Measurements from ENCODE around the gene ARID5B. TPM values are rescaled to one million over a fixed set of nuclear protein-coding genes. Genes with fewer than 3 reads are reported as not detected.

The ARID5B gene
- total RNA-seq, 1 donor from 2014 or later: 13.7 TPM

DNA sequence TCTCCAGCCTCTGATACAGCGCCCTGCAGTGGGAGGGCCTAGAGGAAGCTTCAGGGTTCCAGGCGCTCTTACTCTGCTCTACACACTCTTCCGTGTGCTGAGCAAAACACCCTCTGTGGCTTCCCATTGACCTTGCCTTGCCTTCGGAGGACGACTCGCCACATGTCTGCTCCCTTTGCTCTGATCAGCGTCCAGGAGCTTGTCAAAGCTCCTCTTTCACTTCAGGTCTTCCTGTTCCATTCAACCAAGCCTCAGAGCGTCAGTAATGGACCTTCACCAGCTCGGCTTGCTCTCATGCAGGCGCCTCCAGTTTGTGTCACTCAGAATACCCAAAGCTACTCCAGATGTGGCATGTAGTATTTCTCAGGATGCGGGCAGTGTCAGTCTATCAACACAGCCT lies 173.9 kb downstream of the ARID5B start:
- Histone ChIP-seq H3K9me3 (replicated peaks) (no peaks in the 10 kb centered on the region), H3K27ac (replicated peaks) (peak overlapping the region; percentile 55), H3K27me3 (ENCODE audit: low read depth) (no peaks in the 10 kb centered on the region), H3K4me1 (peaks cover 87% of the 10 kb centered on the region), H3K36me3 (peaks cover 42% of the 10 kb centered on the region), H3K4me3 (no peak overlapping the region)
- TF ChIP-seq, protein P1, sequence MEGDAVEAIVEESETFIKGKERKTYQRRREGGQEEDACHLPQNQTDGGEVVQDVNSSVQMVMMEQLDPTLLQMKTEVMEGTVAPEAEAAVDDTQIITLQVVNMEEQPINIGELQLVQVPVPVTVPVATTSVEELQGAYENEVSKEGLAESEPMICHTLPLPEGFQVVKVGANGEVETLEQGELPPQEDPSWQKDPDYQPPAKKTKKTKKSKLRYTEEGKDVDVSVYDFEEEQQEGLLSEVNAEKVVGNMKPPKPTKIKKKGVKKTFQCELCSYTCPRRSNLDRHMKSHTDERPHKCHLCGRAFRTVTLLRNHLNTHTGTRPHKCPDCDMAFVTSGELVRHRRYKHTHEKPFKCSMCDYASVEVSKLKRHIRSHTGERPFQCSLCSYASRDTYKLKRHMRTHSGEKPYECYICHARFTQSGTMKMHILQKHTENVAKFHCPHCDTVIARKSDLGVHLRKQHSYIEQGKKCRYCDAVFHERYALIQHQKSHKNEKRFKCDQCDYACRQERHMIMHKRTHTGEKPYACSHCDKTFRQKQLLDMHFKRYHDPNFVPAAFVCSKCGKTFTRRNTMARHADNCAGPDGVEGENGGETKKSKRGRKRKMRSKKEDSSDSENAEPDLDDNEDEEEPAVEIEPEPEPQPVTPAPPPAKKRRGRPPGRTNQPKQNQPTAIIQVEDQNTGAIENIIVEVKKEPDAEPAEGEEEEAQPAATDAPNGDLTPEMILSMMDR (IDR thresholded peaks at IDR 0.05; ENCODE audit: borderline replicate concordance): no peak
- DNase-seq: no peak
- intact Hi-C loops (cut with micrococcal nuclease): no loop called here

DNA sequence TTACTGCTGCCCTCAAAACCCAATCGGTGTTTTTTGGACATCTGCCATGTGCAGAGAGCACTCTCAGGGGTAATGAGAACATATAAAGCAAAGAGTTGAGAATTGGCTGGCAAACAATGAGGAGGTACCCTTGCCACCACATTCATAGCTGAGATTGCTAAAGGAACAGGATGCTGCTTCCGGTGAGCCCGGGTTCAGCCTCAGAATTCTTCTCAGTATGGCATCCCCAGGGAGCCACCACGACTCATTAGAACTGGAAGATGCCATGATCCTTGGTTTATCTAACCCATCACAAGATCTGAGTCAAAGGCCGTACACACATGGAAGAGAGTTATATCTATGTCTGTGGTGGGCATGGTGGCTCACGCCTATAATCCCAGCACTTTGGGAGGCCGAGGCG lies 174.4 kb downstream of the ARID5B start:
- Histone ChIP-seq H3K36me3 (peaks cover 38% of the 10 kb centered on the region), H3K4me3 (no peak overlapping the region), H3K4me1 (peaks cover 88% of the 10 kb centered on the region), H3K27me3 (ENCODE audit: low read depth) (no peaks in the 10 kb centered on the region), H3K27ac (replicated peaks) (peak overlapping the region; percentile 55), H3K9me3 (replicated peaks) (no peaks in the 10 kb centered on the region)
- TF ChIP-seq, protein P1 (IDR thresholded peaks at IDR 0.05; ENCODE audit: borderline replicate concordance): no peak
- intact Hi-C loops (cut with micrococcal nuclease): no loop called here
- no peak for DNase-seq

DNA sequence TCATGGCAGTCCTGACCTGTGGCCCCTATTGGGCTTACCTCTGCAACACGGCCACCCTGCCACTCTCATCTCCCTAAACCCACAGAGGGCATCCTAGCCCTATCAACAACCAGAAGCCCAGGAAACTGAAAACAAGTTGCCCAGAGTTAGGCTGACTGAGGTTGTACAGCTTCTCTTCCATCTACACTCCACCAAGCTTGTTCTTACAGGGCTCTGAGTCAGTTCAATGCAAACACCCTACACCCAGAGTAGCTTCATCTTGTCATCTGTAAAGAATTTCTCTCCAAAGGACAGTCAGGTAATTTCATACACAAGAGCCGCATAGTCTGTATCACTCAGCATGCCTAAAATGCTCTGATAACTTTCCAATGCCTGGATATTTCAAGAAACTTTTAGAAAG lies 175.4 kb downstream of the ARID5B start:
- Histone ChIP-seq H3K36me3 (peaks cover 29% of the 10 kb centered on the region), H3K27me3 (ENCODE audit: low read depth) (no peaks in the 10 kb centered on the region), H3K4me1 (peaks cover 96% of the 10 kb centered on the region), H3K4me3 (no peak overlapping the region), H3K27ac (replicated peaks) (peak overlapping the region; percentile 55), H3K9me3 (replicated peaks) (no peaks in the 10 kb centered on the region)
- intact Hi-C loops (cut with micrococcal nuclease): no loop called here
- TF ChIP-seq, protein P1 (IDR thresholded peaks at IDR 0.05; ENCODE audit: borderline replicate concordance): no peak
- no peak for DNase-seq

DNA sequence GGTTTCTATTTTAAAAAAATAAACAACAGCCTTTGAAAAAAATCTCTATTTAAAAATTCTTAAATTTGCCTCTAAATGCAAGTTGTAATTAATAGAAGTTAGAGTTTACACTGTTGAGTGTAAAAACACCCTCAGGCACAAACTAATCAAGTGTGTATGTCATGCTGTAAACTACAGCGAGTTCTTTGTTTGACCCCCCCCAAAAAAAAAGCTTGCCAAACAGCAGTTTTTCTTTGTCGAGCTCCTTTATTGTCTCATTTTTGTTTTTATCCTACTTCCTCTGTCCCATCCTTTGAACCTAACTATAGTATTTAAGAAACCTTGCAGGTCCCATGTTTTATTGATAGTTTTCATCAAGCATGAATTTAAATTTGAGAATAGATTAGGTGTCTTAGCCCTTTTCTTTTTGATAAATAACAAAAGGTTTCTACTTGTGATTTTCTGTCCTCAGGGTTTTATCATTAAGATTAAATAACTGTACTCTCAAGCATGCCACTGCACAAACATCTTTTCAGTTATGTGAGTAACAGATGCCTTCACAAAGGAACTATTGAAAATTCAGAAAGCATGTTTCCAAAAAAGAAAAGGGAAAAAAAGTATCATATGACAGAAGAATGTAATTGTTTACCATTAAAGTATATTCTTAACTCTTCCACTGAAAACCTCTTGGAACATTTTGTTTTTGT lies 176.0 kb downstream of the ARID5B start:
- no peaks in the 10 kb centered on the region for H3K27me3 ChIP-seq (ENCODE audit: low read depth)
- intact Hi-C loops (cut with micrococcal nuclease): no loop called here
- peaks cover 23% of the 10 kb centered on the region for H3K36me3 ChIP-seq
- H3K4me1 ChIP-seq: peaks cover 96% of the 10 kb centered on the region
- no peak for DNase-seq
- TF ChIP-seq, protein P1 (IDR thresholded peaks at IDR 0.05; ENCODE audit: borderline replicate concordance): no peak
- peak overlapping the region; percentile 55 for H3K27ac ChIP-seq (replicated peaks)
- no peaks in the 10 kb centered on the region for H3K9me3 ChIP-seq (replicated peaks)
- no peak overlapping the region for H3K4me3 ChIP-seq

GRCh38 chr10:62079885-62080559 lies 178.5 kb downstream of the ARID5B start:
- Histone ChIP-seq H3K9me3 (replicated peaks) (no peaks in the 10 kb centered on the region), H3K4me1 (peaks cover 96% of the 10 kb centered on the region), H3K27ac (replicated peaks) (peak overlapping the region; percentile 86), H3K27me3 (ENCODE audit: low read depth) (no peaks in the 10 kb centered on the region), H3K36me3 (peaks cover 17% of the 10 kb centered on the region), H3K4me3 (no peak overlapping the region)
- TF ChIP-seq, protein P1 (IDR thresholded peaks at IDR 0.05; ENCODE audit: borderline replicate concordance): no peak
- intact Hi-C loops (cut with micrococcal nuclease): loop anchor here (5.0 kb wide), 1 partner anchor 33 kb away; no protein-coding TSS in a partner anchor
- DNase-seq: no peak

Measured in left ventricle myocardium inferior (tissue), 1 donor.